Erythroblast (primary cell): Measurements from ENCODE around the gene UNK.

Source experiments
- GATA1 ChIP-seq: IDR thresholded peaks from 2 replicates; pipeline ENCODE4 v1.6.1; 2011; ENCODE audit warnings: low read depth, mild to moderate bottlenecking, control low read depth, low read length, moderate library complexity
- POLR2A ChIP-seq: IDR thresholded peaks from 2 replicates; pipeline ENCODE4 v1.6.1; 2011; ENCODE audit warnings: mild to moderate bottlenecking, low read length

DNA sequence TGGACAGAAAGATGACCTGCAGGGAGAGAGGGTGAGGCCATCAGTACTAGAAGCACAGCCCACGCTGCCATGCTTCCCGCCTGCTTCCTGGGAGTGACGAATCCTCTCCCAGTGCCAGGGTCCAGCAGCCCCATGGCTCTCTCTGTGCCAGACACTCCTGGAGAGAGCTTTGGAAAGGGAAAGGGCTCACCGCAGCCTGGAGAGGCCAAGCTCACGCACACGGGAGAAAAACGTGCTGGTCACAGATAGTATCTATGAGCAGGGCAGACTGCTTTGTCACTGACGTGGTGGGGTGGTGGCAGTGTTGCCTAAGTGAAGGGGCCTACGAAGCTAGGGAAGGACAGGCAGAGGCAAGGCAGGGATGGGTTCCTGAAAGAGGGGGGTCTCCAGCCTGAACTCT, 65.1 kb downstream of the UNK start:
- peak; percentile 10 for TF ChIP-seq POLR2A
- no peak for TF ChIP-seq GATA1
